ENCODE results near the gene ZMYND8. TPM values are rescaled to one million over a fixed set of nuclear protein-coding genes. Genes with fewer than 3 reads are reported as not detected.

The ZMYND8 gene
- total and polyA plus RNA-seq, 11 donors = 11.3 to 46.4 (median 28.7) TPM

GRCh38 chr20:47191074-47191673, 165.3 kb downstream of the ZMYND8 start:
- Histone ChIP-seq H3K27me3 (peaks cover 0 to 10% (median 0%) of the 10 kb centered on the region in 9 donors), H3K27ac (no peak overlapping the region), H3K9me3 (no peaks in the 10 kb centered on the region), H3K36me3 (no peaks in the 10 kb centered on the region), H3K4me1 (peaks cover 0 to 12% (median 1%) of the 10 kb centered on the region in 12 donors), H3K4me3 (no peak overlapping the region)
- intact Hi-C loops (cut with DNase I) = loop anchor here in 1 of 10 donors (10.0 kb wide), 1 partner anchor 314 kb away; the partner anchor contains the start of gene NCOA3
- no peak for ATAC-seq
- WGBS, 4 donors = 88 to 99% (median 94%) methylated on average over 1 of the region's 1 CpG
- no peak for DNase-seq
- TF ChIP-seq POLR2A (IDR thresholded peaks at IDR 0.05) (no peak), CTCF (IDR thresholded peaks at IDR 0.05) (no peak)

DNA sequence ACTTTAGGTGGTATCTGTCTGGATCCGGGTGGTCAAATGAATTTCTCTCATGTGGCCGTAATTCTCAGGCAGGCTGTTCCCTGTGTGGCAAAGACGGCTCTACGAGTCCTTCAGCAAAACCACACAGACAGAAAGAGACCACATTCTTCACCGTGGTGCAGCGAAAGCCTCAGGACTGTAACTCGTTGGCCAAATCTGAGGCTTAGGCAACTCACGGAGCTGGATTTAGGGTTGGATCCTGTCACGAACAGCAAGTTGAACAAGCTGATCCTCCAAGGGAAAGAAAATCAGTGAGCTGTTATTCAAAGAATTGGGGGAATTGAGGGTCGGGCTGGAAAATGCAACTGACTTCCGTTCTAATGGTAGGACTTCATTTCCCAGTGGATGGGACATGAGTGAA, 167.4 kb downstream of the ZMYND8 start:
- WGBS, 4 donors = 62 to 77% (median 65%) methylated on average over 11 of the region's 11 CpGs
- H3K36me3 ChIP-seq = no peaks in the 10 kb centered on the region
- no peaks in the 10 kb centered on the region for H3K9me3 ChIP-seq
- DNase-seq = no peak
- TF ChIP-seq POLR2A (IDR thresholded peaks at IDR 0.05) (no peak), CTCF (IDR thresholded peaks at IDR 0.05) (no peak)
- intact Hi-C loops (cut with DNase I) = no loop called here
- no peaks in the 10 kb centered on the region for H3K4me1 ChIP-seq
- peak overlapping the region in 1 of 12 donors; percentile 21 for H3K4me3 ChIP-seq
- ATAC-seq = no peak
- H3K27me3 ChIP-seq = peaks cover 0 to 10% (median 0%) of the 10 kb centered on the region in 9 donors
- no peak overlapping the region for H3K27ac ChIP-seq

DNA sequence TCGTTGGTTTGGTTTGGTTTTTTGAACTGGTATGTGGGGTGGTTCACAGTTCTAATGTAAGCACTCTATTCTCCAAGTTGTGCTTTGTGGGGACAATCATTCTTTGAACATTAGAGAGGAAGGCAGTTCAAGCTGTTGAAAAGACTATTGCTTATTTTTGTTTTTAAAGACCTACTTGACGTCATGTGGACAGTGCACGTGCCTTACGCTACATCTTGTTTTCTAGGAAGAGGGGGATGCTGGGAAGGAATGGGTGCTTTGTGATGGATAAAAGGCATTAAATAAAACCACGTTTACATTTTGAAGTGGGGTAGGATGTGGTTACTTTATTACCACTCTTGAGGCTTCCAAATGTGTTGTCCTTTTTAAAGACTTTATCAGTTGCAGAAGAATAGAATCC, 168.0 kb downstream of the ZMYND8 start:
- H3K4me3 ChIP-seq = peak overlapping the region in 1 of 12 donors; percentile 21
- no peak for TF ChIP-seq CTCF (IDR thresholded peaks at IDR 0.05)
- no peak overlapping the region for H3K27ac ChIP-seq
- no peaks in the 10 kb centered on the region for H3K36me3 ChIP-seq
- WGBS, 4 donors = 64 to 72% (median 68%) methylated on average over 5 of the region's 5 CpGs
- intact Hi-C loops (cut with DNase I) = no loop called here
- DNase-seq (no peak), ATAC-seq (no peak)
- H3K4me1 ChIP-seq = no peaks in the 10 kb centered on the region
- H3K27me3 ChIP-seq = peaks cover 0 to 10% (median 0%) of the 10 kb centered on the region in 9 donors
- no peaks in the 10 kb centered on the region for H3K9me3 ChIP-seq

DNA sequence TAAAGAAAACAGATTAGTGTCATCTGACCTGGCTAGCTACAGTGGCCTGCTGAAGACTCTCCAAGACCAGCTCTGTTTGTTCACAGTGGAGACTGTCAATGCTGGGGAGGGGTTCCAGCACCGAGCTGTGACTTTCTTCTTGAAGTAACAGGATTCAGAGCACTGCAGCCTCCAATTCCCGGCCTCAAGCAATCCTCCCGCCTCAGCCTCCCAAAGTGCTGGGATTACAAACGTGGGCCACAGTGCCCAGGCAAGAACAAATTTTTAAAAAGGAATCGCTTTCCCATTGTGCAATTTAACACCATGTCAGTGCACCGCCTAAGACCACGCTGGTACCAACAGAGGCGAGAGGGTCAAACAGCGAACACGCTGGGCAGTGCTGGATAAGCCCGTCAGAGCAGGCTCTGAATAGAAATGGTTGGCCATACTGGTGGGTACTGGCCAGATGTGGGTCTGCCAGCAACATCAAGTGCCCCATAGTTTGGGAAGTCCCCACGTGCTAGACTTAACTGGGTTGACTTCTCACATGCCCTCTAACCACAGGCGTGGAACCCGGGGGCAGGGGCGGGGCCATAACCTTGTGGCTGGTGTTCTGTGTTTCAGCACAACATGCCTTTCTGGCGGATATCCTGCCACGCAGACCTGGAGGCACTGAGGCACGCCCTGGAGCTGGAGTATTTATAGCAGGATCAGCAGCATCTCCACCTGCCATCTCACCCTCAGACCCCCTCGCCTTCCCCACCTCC, 168.9 kb downstream of the ZMYND8 start:
- no peak overlapping the region for H3K27ac ChIP-seq
- H3K9me3 ChIP-seq = no peaks in the 10 kb centered on the region
- WGBS, 4 donors = 79 to 85% (median 83%) methylated on average over 19 of the region's 19 CpGs
- DNase-seq (no peak), ATAC-seq (peak in 1 of 4 donors; percentile 26)
- no peak for TF ChIP-seq CTCF (IDR thresholded peaks at IDR 0.05)
- TF ChIP-seq POLR2A (IDR thresholded peaks at IDR 0.05) = no peak
- no peaks in the 10 kb centered on the region for H3K36me3 ChIP-seq
- no peak overlapping the region for H3K4me3 ChIP-seq
- no peaks in the 10 kb centered on the region for H3K4me1 ChIP-seq
- intact Hi-C loops (cut with DNase I) = no loop called here
- peaks cover 0 to 10% (median 0%) of the 10 kb centered on the region in 9 donors for H3K27me3 ChIP-seq

All from heart left ventricle (tissue), 16 donors.